Measurements from ENCODE around the gene PRKCE.

PRKCE gene

DNA sequence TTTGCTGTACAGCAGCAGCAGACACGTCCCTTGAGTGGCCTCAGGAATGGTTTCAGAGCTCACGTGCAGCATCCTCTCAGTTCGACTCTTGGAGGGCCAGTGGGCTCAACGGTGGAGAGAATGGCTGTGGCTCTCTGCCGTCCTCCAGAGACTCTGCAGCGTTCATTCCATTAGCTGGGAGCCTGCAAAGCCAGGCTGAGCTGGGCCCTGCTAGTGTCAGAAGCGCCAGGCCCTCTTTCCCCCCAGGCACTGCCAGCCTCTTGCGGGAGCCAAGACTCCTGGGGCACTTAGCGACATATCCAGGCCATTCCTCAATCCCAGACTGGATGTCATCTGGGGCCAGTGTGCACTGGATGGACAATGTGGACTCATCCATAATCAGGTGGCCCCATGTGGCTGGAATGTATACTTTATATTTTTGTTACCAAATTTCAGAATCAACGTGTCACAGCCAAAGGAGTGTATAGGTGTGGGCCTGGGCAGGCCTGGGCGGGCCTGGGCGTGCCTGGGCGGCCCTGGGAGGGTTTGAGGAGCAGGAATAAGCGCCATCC, 520.6 kb downstream of the PRKCE start:
- Histone ChIP-seq H3K36me3 (ENCODE audit: control insufficient read depth, low read depth, low read length) (no peaks in the 10 kb centered on the region), H3K9ac (ENCODE audit: low read length) (no peak overlapping the region), H3K9me3 (ENCODE audit: control insufficient read depth, low read depth, low read length) (no peaks in the 10 kb centered on the region), H3K4me3 (ENCODE audit: low read length) (no peak overlapping the region), H3K4me1 (ENCODE audit: control insufficient read depth, low read depth, low read length) (peaks cover 5% of the 10 kb centered on the region), H3K27me3 (ENCODE audit: control insufficient read depth, insufficient read depth, low read length) (no peaks in the 10 kb centered on the region), H3K27ac (ENCODE audit: low read length) (no peak overlapping the region)

DNA sequence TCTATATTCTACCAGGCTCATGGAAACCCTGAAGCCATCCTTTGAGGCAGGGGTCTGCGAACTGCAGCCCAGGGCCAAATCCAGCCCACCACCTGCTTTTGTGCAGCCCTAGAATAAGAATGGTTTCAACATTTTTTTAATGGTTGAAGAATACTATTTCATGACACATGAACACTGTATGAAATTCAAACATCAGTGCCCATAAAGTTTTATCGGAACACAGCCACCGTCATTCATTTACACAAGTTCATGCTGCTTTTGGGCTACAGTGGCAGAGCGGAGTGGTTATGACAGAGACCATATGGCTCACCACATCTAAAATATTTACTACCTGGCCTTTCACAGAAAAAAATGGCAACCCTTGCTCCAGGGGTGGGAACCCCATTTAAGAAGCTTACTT, 521.6 kb downstream of the PRKCE start:
- no peaks in the 10 kb centered on the region for H3K36me3 ChIP-seq (ENCODE audit: control insufficient read depth, low read depth, low read length)
- no peaks in the 10 kb centered on the region for H3K27me3 ChIP-seq (ENCODE audit: control insufficient read depth, insufficient read depth, low read length)
- peaks cover 5% of the 10 kb centered on the region for H3K4me1 ChIP-seq (ENCODE audit: control insufficient read depth, low read depth, low read length)
- no peak overlapping the region for H3K9ac ChIP-seq (ENCODE audit: low read length)
- H3K9me3 ChIP-seq (ENCODE audit: control insufficient read depth, low read depth, low read length) = no peaks in the 10 kb centered on the region
- H3K27ac ChIP-seq (ENCODE audit: low read length) = no peak overlapping the region
- H3K4me3 ChIP-seq (ENCODE audit: low read length) = no peak overlapping the region

DNA sequence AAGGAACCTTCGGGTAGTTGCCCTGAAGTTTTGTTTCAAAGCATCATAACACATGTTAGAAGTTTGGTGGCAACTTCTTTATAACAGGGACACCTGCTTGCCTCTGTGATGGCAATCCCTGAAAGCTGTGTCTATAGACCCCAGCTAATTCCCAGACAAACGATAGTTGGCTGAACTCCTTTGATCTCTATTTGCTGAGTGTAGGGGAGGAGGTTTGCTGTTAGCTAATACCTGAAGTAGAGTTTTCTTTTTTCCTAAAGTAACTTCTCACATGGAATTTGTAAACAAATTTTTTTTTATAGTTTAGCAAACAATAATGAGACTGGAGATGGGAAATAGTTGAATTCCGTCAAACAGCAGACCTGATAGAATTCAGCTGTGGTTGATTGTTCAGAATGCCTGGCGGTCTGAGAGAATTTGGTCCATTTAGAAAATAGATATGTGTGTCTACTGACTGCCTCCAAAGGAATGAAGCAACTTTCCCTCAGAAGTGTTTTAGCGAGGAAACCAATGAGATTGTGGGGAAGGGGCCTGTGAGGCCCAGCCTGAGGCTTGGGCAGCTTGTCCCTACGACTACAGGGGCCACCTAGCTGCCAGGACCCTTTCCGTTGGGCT, 522.3 kb downstream of the PRKCE start:
- Histone ChIP-seq H3K9me3 (ENCODE audit: control insufficient read depth, low read depth, low read length) (no peaks in the 10 kb centered on the region), H3K4me3 (ENCODE audit: low read length) (no peak overlapping the region), H3K27me3 (ENCODE audit: control insufficient read depth, insufficient read depth, low read length) (no peaks in the 10 kb centered on the region), H3K9ac (ENCODE audit: low read length) (no peak overlapping the region), H3K27ac (ENCODE audit: low read length) (no peak overlapping the region), H3K36me3 (ENCODE audit: control insufficient read depth, low read depth, low read length) (no peaks in the 10 kb centered on the region), H3K4me1 (ENCODE audit: control insufficient read depth, low read depth, low read length) (peaks cover 5% of the 10 kb centered on the region)

DNA sequence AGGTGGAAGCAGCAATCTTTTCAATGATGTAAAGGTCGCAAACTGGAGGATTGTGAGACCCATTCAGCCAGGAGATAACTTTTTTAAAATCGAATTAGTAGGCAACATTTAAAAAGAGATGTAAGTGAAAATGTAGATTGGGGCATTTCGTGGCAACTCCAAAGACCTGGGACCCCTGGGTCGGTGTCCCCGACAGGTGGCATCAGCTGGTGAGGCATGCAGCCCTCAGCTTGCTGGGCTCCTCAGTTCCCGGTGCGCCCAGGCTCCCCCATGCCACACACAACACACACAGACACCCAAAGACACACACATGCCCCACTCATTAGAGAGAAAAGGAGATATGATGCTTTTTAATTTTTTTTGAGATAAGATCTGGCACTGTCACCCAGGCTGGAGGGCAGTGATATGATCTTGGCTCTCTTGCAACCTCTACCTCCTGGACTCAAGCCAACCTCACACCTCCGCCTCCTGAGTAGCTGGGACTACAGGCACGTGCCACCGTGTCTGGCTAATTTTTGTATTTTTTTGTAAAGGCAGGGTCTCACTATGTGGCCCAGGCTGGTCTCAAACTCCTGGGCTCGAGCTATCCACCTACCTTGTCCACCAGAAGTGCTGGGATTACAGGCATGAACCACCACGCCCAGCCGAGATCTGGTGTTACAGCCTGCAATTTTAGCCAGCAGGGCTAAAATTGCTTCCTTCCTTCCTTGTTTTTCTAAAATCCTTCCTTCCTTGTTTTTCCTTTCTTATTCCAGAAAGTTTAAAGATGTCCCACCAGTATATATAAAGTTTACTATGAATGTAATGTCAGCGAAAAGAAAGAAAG, 523.1 kb downstream of the PRKCE start:
- H3K4me3 ChIP-seq (ENCODE audit: low read length) = no peak overlapping the region
- H3K9me3 ChIP-seq (ENCODE audit: control insufficient read depth, low read depth, low read length) = no peaks in the 10 kb centered on the region
- no peak overlapping the region for H3K9ac ChIP-seq (ENCODE audit: low read length)
- no peaks in the 10 kb centered on the region for H3K4me1 ChIP-seq (ENCODE audit: control insufficient read depth, low read depth, low read length)
- no peak overlapping the region for H3K27ac ChIP-seq (ENCODE audit: low read length)
- no peaks in the 10 kb centered on the region for H3K27me3 ChIP-seq (ENCODE audit: control insufficient read depth, insufficient read depth, low read length)
- no peaks in the 10 kb centered on the region for H3K36me3 ChIP-seq (ENCODE audit: control insufficient read depth, low read depth, low read length)

DNA sequence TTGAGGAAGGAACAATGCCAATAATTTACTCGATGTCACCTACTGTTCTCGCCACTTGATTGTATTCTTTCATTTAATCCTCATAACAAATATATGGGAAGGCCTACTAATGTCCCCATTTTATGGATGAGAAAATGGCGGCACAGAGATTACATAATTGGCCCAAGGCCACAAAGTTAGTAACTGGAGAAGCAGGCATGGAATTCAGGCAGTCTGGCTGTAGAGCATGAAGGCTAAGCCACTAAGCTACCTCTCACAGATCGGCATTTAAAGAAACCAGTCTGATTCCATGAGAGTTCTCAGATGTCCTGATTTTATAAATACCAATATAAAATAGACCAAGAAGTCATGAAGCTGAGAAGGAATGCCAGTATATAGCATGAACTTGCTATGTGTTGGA, 523.9 kb downstream of the PRKCE start:
- H3K9me3 ChIP-seq (ENCODE audit: control insufficient read depth, low read depth, low read length) = no peaks in the 10 kb centered on the region

DNA sequence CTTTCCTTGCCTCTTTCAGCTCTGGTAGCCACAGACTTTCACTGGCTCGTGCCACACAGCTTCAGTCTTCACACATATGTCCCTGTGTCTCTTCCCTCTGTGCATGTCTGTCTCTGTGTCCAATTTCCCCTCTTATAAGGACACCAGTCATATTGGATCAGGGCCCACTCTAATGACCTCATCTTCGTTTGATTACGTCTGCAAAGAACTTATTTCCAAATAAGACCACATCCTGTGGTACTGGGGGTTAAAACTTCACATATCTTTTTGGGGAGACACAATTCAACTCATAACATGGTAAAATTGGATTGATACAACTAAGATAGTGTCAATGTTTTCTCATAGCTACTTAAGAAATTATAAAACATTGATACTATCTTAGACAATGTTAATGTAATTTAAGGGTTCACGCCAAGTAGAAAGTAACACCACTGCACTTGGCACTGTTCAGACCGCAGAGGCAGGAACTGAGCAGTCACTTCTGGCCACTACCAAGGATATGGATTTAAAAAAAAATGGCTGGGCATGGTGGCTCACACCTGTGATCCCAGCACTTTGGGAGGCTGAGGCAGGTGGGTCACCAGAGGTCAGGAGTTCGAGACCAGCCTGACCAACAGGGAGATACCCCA, 526.1 kb downstream of the PRKCE start:
- Histone ChIP-seq H3K9ac (ENCODE audit: low read length) (no peak overlapping the region), H3K4me3 (ENCODE audit: low read length) (no peak overlapping the region), H3K36me3 (ENCODE audit: control insufficient read depth, low read depth, low read length) (no peaks in the 10 kb centered on the region), H3K27me3 (ENCODE audit: control insufficient read depth, insufficient read depth, low read length) (no peaks in the 10 kb centered on the region), H3K27ac (ENCODE audit: low read length) (no peak overlapping the region), H3K9me3 (ENCODE audit: control insufficient read depth, low read depth, low read length) (no peaks in the 10 kb centered on the region), H3K4me1 (ENCODE audit: control insufficient read depth, low read depth, low read length) (no peaks in the 10 kb centered on the region)

More for the DNA sequence above, 523.9 kb downstream of the PRKCE start:
- Histone ChIP-seq H3K9ac (ENCODE audit: low read length) (no peak overlapping the region), H3K27ac (ENCODE audit: low read length) (no peak overlapping the region), H3K4me1 (ENCODE audit: control insufficient read depth, low read depth, low read length) (no peaks in the 10 kb centered on the region), H3K36me3 (ENCODE audit: control insufficient read depth, low read depth, low read length) (no peaks in the 10 kb centered on the region), H3K4me3 (ENCODE audit: low read length) (no peak overlapping the region), H3K27me3 (ENCODE audit: control insufficient read depth, insufficient read depth, low read length) (no peaks in the 10 kb centered on the region)

DNA sequence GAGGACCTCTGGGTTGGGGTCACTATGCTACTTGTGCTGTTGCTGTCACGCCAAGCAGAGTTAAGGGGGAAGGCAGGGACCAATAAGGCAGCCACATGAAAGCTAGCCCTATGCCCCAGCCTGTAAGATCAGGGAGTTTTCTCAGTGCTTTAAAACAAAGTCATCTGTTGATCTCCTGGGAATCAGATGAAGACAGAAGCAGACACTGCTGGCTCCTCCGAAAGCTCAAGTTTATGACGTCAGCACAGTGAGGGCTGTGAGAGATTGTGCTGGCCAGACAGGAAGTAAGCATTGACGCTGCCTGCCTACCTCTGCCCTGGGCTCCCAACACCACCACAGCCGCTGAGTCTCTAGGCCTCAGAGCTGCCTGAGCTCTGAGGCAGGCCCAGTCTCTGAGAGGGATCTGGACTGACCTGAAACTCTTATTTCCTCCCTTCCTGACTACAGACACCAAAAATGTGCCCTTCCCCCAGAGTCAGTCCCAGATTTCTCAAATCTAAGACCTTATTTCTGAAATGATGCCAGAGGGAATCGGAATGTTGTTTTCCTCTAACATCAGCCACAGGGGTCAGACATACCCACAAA, 527.7 kb downstream of the PRKCE start:
- no peak overlapping the region for H3K27ac ChIP-seq (ENCODE audit: low read length)

DNA sequence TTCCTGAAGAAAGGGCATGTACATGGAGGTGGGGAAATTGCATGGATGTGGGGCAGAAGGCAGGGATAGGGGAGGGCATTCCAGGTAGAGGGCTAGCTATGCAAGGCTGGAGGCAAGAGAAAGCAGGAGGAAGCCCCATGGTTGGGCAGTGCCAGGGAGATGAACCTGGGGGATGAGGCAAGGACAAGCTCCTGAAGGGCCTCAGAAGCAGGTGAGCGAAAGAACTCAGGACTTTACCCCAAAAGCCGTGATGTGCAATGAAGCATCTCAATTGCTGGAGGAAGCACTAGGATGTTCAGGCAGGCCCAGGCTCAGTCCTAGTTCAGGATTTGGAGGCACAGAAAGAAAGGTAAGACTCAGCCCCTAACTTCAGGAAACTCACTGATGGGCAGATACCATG, 528.7 kb downstream of the PRKCE start:
- H3K36me3 ChIP-seq (ENCODE audit: control insufficient read depth, low read depth, low read length) = no peaks in the 10 kb centered on the region
- no peak overlapping the region for H3K9ac ChIP-seq (ENCODE audit: low read length)
- no peak overlapping the region for H3K4me3 ChIP-seq (ENCODE audit: low read length)
- no peaks in the 10 kb centered on the region for H3K27me3 ChIP-seq (ENCODE audit: control insufficient read depth, insufficient read depth, low read length)
- no peak overlapping the region for H3K27ac ChIP-seq (ENCODE audit: low read length)
- no peaks in the 10 kb centered on the region for H3K4me1 ChIP-seq (ENCODE audit: control insufficient read depth, low read depth, low read length)
- H3K9me3 ChIP-seq (ENCODE audit: control insufficient read depth, low read depth, low read length) = no peaks in the 10 kb centered on the region

More for the DNA sequence above, 527.7 kb downstream of the PRKCE start:
- Histone ChIP-seq H3K9ac (ENCODE audit: low read length) (no peak overlapping the region), H3K4me3 (ENCODE audit: low read length) (no peak overlapping the region), H3K4me1 (ENCODE audit: control insufficient read depth, low read depth, low read length) (no peaks in the 10 kb centered on the region), H3K9me3 (ENCODE audit: control insufficient read depth, low read depth, low read length) (no peaks in the 10 kb centered on the region), H3K36me3 (ENCODE audit: control insufficient read depth, low read depth, low read length) (no peaks in the 10 kb centered on the region), H3K27me3 (ENCODE audit: control insufficient read depth, insufficient read depth, low read length) (no peaks in the 10 kb centered on the region)

DNA sequence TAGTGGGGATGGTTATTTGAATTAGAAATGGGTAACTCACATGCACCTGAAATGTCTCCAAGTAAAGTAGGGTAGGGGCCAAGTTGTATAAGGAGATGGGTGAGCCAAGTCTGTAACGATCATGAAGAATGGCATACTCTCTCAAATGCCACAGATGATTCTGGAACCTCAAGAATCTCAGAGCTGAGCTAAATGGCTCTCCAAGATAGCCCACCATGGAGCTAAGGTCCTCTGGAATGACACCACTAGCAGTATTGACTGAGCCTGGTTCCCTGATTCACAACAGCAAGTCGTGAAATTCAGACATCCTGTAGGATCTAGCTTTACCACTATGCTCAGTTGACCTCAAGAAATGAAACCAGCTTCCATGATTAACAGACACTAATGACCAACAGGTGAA, 529.8 kb downstream of the PRKCE start:
- Histone ChIP-seq H3K9me3 (ENCODE audit: control insufficient read depth, low read depth, low read length) (no peaks in the 10 kb centered on the region), H3K9ac (ENCODE audit: low read length) (no peak overlapping the region), H3K4me3 (ENCODE audit: low read length) (no peak overlapping the region), H3K27ac (ENCODE audit: low read length) (no peak overlapping the region), H3K4me1 (ENCODE audit: control insufficient read depth, low read depth, low read length) (no peaks in the 10 kb centered on the region), H3K36me3 (ENCODE audit: control insufficient read depth, low read depth, low read length) (no peaks in the 10 kb centered on the region), H3K27me3 (ENCODE audit: control insufficient read depth, insufficient read depth, low read length) (no peaks in the 10 kb centered on the region)

DNA sequence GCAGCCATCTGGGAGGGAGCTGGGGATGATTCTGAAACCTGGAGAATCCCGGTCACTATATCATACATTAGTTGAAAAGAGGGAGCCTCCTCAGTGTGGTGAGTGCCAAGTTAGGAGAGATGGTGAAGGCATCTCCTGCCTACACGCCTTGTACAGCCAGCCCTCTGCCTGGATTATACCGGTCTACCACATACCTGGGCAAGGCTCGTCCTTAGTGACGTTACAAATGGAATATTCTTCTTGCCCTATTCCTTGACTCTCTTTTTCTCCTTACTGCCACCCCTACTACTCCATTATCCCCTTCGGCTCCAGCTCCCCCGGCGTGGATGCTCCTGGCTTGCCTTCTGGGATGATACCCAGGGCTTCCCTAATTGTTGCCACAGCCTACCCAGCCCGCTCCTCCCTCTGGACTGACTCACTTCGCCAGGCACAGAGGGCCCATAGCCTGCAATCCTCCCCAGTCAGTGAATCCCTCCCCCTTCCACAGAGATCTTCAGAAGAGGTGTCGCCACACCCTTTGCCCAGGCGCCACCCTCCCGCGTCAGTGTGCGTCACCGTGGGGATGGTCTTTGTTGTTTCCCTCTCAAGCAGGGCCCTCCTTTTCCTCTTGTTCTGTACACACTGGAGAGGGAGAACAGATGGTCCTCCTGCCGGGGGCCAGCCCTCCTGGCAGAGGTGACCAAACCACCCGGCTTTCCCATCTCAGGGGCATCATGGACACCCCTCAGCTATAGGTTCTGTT, 530.5 kb downstream of the PRKCE start:
- Histone ChIP-seq H3K9ac (ENCODE audit: low read length) (no peak overlapping the region), H3K9me3 (ENCODE audit: control insufficient read depth, low read depth, low read length) (no peaks in the 10 kb centered on the region), H3K4me3 (ENCODE audit: low read length) (no peak overlapping the region), H3K4me1 (ENCODE audit: control insufficient read depth, low read depth, low read length) (no peaks in the 10 kb centered on the region), H3K27ac (ENCODE audit: low read length) (no peak overlapping the region), H3K36me3 (ENCODE audit: control insufficient read depth, low read depth, low read length) (no peaks in the 10 kb centered on the region), H3K27me3 (ENCODE audit: control insufficient read depth, insufficient read depth, low read length) (no peaks in the 10 kb centered on the region)

DNA sequence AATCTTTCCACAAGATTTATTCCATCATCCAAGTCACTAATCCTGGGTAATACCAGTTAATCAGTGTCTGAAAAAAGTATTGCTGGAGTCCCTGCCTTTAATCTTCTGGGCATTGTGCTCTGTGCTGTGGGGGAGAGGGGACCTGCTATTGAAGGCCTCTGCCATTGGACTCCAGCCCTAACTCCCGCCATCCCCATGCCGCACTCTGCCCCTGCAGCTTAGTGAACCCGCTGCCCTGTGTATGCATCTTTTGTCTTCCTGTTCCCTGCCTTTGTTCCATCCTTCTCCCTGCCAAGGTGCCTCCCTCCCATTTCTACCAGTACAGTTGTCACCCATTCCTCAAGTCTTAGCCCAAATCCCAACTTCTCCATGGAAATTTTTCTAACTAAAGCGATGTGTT, 532.0 kb downstream of the PRKCE start:
- Histone ChIP-seq H3K36me3 (ENCODE audit: control insufficient read depth, low read depth, low read length) (no peaks in the 10 kb centered on the region), H3K9ac (ENCODE audit: low read length) (no peak overlapping the region), H3K9me3 (ENCODE audit: control insufficient read depth, low read depth, low read length) (no peaks in the 10 kb centered on the region), H3K4me3 (ENCODE audit: low read length) (no peak overlapping the region), H3K27ac (ENCODE audit: low read length) (no peak overlapping the region), H3K4me1 (ENCODE audit: control insufficient read depth, low read depth, low read length) (no peaks in the 10 kb centered on the region), H3K27me3 (ENCODE audit: control insufficient read depth, insufficient read depth, low read length) (no peaks in the 10 kb centered on the region)

Measured in iPS-18a (cell line).